GM21825 (cell line): ENCODE data around the gene VPS11.
A peak's percentile ranks its signal among the peaks of the same experiment; 100 is the strongest.

Experiments used
- ATAC-seq: cut with Tn5 transposase; IDR thresholded peaks from one replicate; pipeline ENCODE4 v1.9.1; 2021; ENCODE audit warnings: mild to moderate bottlenecking, moderate library complexity; ENCODE audit not compliant: unreplicated experiment

VPS11 gene

DNA sequence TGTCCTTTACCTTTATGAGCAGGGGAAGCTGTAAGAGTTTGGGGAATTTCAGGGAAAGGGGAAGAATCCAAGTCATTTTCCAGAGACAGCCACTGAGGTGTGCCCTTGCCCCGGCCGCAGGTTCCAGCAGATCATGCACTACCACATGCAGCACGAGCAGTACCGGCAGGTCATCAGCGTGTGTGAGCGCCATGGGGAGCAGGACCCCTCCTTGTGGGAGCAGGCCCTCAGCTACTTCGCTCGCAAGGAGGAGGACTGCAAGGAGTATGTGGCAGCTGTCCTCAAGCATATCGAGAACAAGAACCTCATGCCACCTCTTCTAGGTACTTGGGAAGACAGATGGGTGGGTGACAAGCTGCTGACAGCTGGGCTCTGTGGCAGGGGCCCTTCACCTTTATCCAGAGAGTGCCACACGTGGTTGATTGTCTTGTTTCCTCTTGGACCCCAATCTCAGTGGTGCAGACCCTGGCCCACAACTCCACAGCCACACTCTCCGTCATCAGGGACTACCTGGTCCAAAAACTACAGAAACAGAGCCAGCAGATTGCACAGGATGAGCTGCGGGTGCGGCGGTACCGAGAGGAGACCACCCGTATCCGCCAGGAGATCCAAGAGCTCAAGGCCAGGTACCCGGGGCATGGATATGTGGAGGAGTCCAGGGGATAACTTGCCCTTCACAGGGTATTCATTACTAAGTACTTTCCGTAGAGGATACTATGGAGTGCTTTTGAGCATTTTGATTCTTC is 11.2 kb downstream of the VPS11 start:
- no peak for ATAC-seq

DNA sequence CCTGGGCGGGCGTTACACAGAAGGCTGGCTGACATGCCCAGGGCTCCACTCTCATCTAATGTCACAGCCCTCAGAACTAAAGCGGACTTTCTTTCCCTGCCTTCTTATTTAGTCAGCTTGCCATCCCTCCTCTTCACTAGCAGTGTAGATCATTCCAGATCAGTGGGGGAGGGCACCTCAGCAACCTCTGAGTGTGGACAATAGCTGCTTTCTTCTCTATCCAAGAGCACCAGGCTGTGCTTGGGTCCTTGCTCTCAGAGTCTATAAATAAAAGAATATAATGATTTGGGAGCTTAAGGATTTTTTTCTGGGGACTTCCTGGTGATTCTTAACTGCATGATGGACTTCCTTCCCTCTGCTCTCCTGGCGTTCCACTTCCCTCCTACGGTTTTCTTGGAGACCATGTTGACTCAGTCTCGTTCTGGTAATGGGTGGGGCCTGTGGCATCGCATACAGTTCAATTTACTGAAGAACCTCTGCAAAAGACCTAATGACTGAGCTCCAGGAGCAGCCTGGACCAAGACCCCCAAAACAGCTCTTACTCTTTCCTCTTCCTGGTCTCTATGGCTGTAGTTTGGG is 14.2 kb downstream of the VPS11 start:
- no peak for ATAC-seq

DNA sequence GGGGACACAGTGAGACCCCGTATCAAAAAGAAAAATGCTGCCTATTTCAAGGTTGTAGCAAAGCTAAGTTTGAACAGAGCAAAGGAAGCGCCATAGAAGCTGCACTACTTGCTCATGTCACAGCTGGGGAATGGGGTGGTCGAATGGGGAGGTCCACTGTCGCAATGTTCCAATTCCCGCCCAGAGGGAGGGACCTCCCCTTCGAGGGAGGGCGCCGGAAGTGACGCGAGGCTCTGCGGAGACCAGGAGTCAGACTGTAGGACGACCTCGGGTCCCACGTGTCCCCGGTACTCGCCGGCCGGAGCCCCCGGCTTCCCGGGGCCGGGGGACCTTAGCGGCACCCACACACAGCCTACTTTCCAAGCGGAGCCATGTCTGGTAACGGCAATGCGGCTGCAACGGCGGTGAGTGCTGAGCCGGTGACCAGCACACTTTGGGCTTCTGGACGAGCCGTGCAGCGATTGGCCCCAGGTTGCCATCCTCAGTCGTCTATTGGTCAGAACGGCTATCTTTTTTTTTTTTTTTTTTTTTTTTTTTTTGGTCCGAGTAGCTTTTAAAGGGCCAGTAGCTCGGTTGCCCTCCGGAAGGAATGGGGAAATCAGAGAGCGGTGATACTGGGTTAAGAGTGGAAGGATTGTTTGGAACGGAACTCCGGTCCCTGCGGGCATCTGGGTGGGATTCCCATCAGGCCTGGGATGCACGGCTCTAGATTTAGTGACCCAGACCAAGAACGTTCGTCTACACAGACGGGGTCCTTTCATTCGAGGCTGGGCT is 17.2 kb downstream of the VPS11 start, which contains the start of gene HMBS:
TSS of gene HMBS (plus strand) at position 219 of the 774 bp plus-strand sequence. CDS start at position 372, 153 bp downstream.
- peak; percentile 82 for ATAC-seq

DNA sequence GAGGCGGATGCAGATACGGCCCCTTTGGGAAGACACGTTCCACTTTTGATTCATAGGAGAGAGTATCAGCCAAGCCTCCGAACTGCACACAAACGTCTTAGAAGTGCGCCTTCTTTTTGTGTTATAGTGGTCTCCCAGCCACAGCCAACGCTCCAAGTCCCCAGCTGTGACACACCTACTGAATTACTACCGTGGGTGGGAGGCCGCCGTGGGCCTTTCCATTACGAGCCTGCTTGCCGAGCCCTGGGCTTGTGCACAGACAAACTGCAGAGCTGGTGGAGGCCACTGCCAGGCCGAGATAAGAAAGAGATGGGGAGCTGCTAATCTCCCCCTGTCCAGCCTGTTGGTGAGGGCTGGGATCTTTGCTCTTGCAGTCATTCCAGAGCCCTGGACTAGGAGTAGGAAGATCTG is 17.8 kb downstream of the VPS11 start:
- ATAC-seq, result peak; percentile 15

DNA sequence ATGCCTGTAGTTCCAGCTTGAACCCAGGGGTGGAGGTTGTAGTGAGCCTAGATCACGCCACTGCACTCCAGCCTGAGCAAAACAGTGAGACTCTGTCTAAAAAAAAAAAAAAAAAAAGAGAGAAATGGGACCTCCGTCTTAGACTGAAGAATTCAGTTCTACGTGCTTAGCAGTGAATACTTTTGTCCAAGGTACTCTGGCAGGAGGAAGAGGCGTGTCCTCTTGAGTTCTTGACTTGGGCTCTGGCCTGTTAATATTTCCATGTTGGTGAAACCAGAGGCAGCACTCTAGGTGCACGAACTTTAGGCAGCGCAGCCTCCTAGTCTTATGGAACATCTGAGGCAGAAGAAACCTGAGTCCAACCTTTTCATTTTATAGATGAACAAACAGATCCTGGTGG is 19.5 kb downstream of the VPS11 start:
- ATAC-seq, result no peak

DNA sequence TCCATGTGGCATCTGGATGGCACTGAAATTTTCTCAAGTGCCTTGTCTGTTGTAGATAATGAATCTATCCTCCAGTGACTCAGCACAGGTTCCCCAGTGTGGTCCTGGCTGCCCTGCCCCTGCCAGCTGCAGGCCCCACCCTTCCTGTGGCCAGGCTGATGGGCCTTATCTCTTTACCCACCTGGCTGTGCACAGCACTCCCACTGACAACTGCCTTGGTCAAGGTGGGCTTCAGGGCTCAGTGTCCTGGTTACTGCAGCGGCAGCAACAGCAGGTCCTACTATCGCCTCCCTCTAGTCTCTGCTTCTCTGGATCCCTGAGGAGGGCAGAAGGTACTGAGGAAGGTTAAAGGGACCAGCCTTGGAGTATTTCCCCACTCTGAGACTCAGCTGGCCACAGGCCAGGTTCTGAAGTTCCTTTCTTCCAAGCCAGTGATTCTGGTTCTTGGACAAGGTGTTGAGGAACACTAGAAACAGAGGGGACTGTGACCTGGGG is 20.2 kb downstream of the VPS11 start:
- ATAC-seq, result no peak

DNA sequence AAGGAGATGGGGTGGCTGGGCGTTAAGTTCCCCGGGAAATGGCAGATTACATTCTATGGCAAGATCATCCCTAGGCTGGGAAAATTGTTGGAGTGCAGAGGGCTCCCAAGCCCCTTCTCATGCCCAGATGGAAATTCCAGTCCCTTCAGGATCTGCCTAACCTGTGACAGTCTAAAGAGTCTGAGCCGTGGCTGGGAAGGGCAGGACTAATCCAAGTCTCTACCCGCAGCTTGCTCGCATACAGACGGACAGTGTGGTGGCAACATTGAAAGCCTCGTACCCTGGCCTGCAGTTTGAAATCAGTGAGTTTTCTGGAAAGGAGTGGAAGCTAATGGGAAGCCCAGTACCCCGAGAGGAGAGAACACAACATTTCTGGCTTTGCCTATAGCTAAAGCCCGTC is 20.8 kb downstream of the VPS11 start:
- ATAC-seq, result no peak

DNA sequence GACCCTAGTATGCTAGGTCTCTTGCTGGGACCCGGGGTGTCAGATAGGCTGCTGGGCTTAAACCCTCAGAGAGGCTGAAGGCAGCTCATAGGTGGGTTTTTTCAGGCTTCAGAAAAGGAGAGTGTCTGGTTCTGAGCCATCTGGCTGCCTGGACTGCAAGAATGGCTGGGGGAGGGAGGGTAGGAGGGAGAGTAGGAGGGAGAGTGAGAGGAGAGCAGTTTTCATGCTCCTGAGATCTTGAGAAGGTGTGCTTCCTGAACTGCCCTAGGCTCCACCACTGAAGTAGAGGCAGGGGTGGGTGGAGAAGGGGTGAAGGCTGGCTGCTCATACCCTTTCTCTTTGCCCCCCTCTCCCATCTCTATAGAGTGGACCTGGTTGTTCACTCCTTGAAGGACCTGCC is 21.7 kb downstream of the VPS11 start:
- ATAC-seq, result no peak

DNA sequence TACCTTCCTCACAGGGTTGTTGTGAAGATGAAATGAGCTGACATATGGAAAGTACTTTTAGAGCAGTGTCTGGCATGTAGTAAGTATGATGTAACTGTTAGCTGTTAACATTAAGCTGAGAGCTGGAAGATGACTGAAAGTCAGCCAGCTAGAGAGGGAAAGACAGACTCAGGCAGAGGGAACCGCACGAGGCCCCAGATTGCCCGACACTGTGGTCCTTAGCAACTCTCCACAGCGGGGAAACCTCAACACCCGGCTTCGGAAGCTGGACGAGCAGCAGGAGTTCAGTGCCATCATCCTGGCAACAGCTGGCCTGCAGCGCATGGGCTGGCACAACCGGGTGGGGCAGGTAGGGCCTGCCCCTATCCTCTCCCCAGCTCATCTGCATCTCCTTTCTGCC is 23.6 kb downstream of the VPS11 start:
- no peak for ATAC-seq

DNA sequence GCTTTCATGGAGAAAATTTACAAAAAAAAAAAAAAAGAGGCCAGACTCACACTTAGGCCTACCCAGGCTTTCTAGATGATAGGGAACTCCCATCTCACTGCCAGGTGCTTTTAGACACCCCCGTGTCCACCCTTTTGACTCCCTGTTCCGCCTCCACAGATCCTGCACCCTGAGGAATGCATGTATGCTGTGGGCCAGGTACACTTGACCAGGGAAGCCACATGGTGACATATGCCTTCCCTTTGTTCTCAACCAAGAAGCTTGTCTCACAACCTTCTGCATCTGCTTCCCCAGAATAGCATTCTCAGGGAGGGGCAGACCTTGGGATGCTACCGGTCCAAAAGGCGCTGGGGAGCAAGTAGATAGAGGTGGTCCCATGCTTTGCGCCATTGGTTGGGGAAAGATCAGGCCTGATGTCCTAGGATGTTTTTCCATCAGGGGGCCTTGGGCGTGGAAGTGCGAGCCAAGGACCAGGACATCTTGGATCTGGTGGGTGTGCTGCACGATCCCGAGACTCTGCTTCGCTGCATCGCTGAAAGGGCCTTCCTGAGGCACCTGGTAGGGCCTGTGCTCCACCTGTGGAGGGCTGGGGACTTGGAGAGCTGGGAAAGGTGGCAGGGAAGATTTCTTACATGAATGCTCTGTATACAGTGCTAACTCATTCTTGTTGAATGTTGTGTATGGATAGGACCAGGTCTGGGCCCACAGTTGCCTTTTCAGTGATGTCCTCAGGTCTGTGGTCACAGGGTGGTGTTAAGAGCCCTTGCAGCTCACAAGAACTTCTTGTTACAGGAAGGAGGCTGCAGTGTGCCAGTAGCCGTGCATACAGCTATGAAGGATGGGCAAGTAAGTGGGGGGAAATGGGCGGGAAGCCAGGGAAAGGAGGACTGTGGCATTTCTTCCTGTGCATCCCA is 24.6 kb downstream of the VPS11 start:
- ATAC-seq, result no peak

DNA sequence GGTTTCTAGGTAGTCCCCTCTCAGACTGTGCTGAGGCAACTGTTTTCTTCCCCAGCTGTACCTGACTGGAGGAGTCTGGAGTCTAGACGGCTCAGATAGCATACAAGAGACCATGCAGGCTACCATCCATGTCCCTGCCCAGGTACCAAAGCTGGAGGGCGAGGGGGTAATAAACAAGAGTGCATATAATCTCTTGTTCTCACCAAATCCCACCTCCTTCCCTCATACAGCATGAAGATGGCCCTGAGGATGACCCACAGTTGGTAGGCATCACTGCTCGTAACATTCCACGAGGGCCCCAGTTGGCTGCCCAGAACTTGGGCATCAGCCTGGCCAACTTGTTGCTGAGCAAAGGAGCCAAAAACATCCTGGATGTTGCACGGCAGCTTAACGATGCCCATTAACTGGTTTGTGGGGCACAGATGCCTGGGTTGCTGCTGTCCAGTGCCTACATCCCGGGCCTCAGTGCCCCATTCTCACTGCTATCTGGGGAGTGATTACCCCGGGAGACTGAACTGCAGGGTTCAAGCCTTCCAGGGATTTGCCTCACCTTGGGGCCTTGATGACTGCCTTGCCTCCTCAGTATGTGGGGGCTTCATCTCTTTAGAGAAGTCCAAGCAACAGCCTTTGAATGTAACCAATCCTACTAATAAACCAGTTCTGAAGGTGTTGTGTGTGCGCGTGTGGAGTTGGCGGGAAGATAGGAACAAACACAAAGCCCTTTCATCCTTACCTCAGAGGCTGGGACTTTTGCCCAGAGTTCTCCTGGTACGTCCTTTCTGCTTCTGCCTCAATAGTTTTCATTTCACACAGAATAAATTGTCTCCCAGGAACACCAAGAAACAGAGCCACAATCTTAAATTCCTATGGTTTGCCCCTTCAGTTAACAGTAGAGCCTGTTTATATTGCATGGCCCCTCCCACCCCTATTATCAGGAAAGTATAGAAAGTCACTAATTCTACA is 25.5 kb downstream of the VPS11 start:
- ATAC-seq, result no peak

DNA sequence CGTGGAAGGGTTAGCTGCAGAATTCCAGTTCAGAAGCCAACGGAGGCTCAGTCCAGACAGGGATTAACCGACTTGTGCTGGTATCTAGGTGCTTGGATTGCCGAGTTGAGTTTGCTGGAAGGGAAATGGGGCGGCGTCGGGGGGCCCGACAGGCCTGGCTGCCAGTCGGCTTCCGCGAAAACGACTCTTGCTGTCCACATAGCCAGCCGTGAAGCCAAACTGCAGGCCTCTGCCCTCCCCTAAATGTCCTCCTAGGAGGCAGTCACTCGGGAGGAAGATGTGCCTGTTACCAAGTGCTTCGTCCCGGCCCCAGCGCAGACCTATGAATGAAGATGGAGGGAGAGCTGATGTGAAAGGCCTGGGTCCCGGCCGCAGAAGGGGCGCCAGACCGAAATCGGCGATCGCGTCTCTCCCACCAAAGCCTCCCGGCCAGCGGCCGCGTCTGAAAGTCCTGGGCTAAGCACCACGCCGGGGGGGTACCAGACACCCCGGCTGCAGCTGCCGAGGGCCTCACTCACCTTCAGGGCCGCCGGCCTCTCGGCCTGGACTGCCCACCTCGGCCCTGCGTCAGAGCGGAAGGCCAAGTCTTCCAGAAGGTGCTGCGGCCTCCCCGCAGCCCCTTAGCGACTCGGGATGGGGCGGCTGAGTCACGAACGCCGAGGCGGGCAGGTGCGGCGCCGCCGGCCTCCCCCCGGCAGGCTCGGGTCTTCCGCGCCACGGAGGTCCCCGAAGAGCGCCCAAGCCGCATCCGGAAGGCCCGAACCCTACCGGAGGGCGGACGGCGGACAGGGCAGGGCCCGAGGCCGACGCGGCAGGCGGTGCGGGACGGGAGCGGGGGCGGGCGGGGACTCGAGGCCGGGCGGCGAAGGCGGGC is 26.6 kb downstream of the VPS11 start:
- peak; percentile 7 for ATAC-seq

DNA sequence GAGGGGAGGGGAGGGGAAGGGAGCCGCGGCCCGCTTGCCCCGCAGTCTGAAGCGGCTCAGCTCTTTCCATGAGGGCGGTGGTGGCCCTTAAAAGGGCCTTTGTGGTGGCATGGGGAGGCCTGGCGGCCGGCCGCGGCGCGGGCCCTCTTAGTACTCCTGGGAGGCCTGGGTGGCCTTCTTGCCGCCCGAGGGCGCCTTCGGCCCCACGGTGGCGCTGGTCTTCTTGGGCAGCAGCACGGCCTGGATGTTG is 27.1 kb downstream of the VPS11 start:
- peak; percentile 35 for ATAC-seq

DNA sequence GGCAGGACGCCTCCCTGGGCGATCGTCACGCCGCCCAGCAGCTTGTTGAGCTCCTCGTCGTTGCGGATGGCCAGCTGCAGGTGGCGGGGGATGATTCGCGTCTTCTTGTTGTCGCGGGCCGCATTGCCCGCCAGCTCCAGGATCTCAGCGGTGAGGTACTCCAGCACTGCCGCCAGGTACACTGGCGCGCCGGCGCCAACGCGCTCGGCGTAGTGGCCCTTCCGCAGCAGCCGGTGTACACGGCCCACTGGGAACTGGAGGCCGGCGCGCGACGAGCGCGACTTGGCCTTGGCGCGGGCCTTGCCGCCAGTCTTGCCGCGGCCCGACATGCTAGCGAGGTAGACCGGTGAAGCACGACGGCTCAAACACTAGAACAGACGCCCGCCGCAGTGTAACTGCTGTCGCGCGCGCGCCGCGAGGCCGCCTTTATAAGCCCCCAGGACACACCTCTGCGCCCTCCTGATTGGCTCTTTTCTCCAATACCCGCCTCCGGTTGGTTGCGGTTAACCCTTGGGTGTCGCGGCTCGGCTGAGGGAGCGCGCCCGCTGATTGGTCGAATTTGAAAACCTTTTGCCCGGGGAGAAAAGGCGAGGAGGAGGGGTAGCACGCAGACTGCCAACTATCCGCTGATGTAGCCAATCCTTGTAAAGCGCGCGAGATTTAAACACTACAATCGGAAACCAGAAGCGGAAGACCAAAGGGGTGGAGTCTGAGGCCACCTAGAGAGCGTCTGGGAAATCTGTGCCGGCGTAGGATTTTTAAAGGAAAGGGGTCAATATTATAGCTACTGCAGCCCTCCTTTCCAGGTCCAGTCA is 27.7 kb downstream of the VPS11 start:
- ATAC-seq, result peak; percentile 77

DNA sequence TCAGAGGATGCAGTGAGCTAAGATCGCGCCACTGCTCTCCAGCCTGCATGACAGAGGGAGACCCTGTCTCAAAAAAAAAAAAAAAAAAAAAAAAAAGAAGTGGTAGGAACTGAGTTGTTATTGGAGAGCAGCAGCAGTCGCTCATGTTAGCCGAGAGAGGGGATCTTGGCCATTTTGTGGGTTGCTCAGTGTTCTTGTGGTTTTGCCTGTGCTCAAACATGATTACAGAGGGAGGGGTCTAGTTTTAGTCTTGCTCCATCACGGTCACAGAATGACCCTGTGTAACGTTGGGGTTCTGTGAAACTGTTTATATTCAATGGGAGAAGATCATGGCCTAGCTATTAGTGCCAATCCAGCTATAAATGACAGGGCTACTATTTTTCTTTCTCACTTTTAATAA is 32.1 kb downstream of the VPS11 start:
- no peak for ATAC-seq

DNA sequence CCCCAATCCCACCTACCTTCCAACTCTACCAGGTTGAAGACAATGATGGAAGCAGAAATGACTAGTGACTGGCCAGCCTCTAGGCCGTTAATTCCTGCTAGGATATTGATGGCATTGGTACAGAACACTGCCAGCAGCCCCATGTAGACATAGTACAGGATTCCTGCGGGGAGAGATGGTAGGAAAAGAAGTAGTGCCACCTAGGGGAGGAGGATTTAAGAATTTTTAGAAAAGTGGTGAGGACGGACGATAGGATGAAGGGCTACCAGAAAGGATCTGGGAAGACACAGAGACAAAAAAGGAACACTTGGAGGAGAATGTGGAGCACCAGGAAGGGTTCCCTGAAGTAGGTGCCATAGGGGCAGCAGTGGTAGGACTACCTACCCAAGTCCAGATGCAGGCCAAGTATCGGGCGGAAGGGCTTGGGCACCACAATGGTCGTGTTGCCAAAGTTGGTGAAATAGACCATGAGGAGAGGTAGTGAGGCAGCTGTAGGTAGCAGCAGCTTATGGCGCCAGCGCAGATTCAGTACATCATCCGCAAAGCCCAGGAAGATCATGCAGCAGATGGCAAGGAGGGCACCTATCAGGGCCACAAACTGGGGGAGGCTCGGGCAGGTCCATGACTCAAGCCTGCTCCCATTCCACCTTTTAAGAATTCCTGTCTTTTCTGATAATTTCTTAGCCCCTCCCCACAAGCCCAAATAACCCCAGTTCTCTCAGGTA is 32.8 kb downstream of the VPS11 start:
- no peak for ATAC-seq

DNA sequence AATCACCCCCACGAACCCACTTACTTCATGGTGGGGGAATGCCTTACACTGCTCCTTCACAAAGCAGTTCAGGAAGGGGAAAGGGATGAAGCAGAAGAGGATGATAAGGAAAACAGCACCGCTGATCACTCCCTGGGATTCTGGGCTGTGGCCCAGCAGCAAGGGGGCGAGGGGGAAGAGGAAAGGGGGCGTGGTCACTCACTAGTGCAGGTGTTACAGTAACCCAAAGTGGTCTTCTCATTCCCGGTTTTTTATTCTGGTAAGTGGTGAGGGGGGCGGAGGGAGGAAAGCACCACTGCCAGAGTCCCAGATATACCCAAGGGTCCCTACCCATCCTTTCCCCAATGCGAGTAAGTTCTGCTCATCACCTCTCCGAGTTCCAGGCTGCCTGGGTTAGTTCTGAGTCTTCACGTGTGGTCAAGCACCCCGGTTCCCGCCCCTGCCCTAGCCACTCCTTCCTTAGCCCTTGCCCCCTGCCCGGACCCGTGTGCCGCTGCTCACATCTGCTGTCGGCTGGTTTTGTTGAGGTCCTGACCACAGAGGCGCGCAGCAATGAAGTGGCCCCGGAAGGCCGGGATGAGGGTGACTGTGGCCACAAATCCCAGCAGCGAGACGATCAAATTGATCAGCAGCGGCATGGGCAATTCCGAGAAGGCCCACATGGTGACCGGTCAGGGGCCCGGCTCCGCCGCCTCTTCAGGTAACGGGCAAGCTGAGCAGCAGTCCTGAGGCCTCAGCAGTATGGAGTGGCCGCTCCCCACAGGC is 33.6 kb downstream of the VPS11 start:
- ATAC-seq, result peak; percentile 10
